GM23338 (cell line): Measurements from ENCODE around the gene LBHD1. TPM values are rescaled to one million over a fixed set of nuclear protein-coding genes. Genes with fewer than 3 reads are reported as not detected.
A peak's percentile ranks its signal among the peaks of the same experiment; 100 is the strongest.

Source experiments
- ATAC-seq: fragments of 200-7000 bp; cut with Tn5 transposase; 3 replicates; pipeline ENCODE4 v1.9.1; 2020
- DNase-seq: peaks from one replicate; pipeline ENCODE4 v3.0.0-alpha.2; 2015; ENCODE audit warnings: low spot score
- H2AFZ ChIP-seq: fragments of 200-600 bp; sonication (generic); 2 replicates; pipeline ENCODE4 v1.8.0; 2016; ENCODE audit warnings: antibody characterized with exemption, mild to moderate bottlenecking, moderate library complexity
- H3F3A ChIP-seq: fragments of 200-600 bp; sonication (generic); replicated peaks from 2 replicates; pipeline ENCODE4 v1.8.0; 2017; ENCODE audit warnings: antibody characterized with exemption, mixed run types, low read depth
- H3K27ac ChIP-seq: fragments of 200-600 bp; sonication (generic); 2 replicates; pipeline ENCODE4 v1.6.1; 2016; ENCODE audit warnings: low read depth
- H3K27me3 ChIP-seq: fragments of 200-600 bp; sonication (generic); 2 replicates; pipeline ENCODE4 v1.8.0; 2016; ENCODE audit warnings: mild to moderate bottlenecking, mixed run types, moderate library complexity; ENCODE audit not compliant: insufficient read depth
- H3K36me3 ChIP-seq: fragments of 200-600 bp; sonication (generic); 2 replicates; pipeline ENCODE4 v1.8.0; 2016; ENCODE audit warnings: mild to moderate bottlenecking; ENCODE audit not compliant: insufficient read depth
- H3K4me1 ChIP-seq: fragments of 200-600 bp; sonication (generic); 2 replicates; pipeline ENCODE4 v1.8.0; 2016; ENCODE audit warnings: mild to moderate bottlenecking, moderate library complexity; ENCODE audit not compliant: insufficient read depth
- H3K4me2 ChIP-seq: fragments of 200-600 bp; sonication (generic); 2 replicates; pipeline ENCODE4 v1.7.1; 2017; ENCODE audit warnings: mixed run types
- H3K4me3 ChIP-seq: fragments of 200-600 bp; sonication (generic); 2 replicates; pipeline ENCODE4 v1.6.1; 2016; ENCODE audit warnings: mixed run types
- H3K79me2 ChIP-seq: fragments of 200-600 bp; sonication (generic); replicated peaks from 2 replicates; pipeline ENCODE4 v1.8.0; 2017; ENCODE audit warnings: mild to moderate bottlenecking; ENCODE audit not compliant: insufficient read depth
- H3K9me2 ChIP-seq: fragments of 200-600 bp; sonication (generic); 2 replicates; pipeline ENCODE4 v1.8.0; 2017; ENCODE audit not compliant: insufficient read depth
- H4K20me1 ChIP-seq: fragments of 200-600 bp; sonication (generic); replicated peaks from 2 replicates; pipeline ENCODE4 v1.8.0; 2017; ENCODE audit warnings: mild to moderate bottlenecking; ENCODE audit not compliant: insufficient read depth
- H3K27ac Mint-ChIP-seq: 2 replicates; pipeline ENCODE4 v1.8.0; 2020; ENCODE audit warnings: inconsistent platforms, mild to moderate bottlenecking, moderate library complexity, mixed read lengths
- H3K27me3 Mint-ChIP-seq: 3 replicates; pipeline ENCODE4 v1.8.0; 2022; ENCODE audit warnings: low read depth, mild to moderate bottlenecking, moderate library complexity, mixed read lengths, inconsistent platforms; ENCODE audit not compliant: insufficient read depth, poor library complexity
- H3K36me3 Mint-ChIP-seq: 3 replicates; pipeline ENCODE4 v1.8.0; 2021; ENCODE audit warnings: low read depth, mild to moderate bottlenecking, inconsistent platforms, moderate library complexity, mixed read lengths
- H3K4me1 Mint-ChIP-seq: 3 replicates; pipeline ENCODE4 v1.8.0; 2020; ENCODE audit warnings: mild to moderate bottlenecking, inconsistent platforms, mixed read lengths
- H3K4me3 Mint-ChIP-seq: 3 replicates; pipeline ENCODE4 v1.8.0; 2021; ENCODE audit warnings: moderate library complexity, mild to moderate bottlenecking, inconsistent platforms, mixed read lengths
- H3K9me3 Mint-ChIP-seq: 3 replicates; pipeline ENCODE4 v1.8.0; 2020; ENCODE audit warnings: moderate library complexity, mild to moderate bottlenecking, inconsistent platforms, mixed read lengths
- JUNB ChIP-seq: IDR thresholded peaks from one replicate; pipeline ENCODE4 v1.6.1; 2016; ENCODE audit warnings: antibody characterized with exemption; ENCODE audit not compliant: unreplicated experiment
- NANOG ChIP-seq: IDR thresholded peaks from 2 replicates; pipeline ENCODE4 v1.6.1; 2016; ENCODE audit warnings: antibody characterized with exemption, borderline replicate concordance
- REST ChIP-seq: IDR thresholded peaks from one replicate; pipeline ENCODE4 v1.6.1; 2018; ENCODE audit warnings: antibody characterized with exemption; ENCODE audit not compliant: unreplicated experiment
- polyA plus RNA-seq: library from polyadenylated mRNA; unstranded; fragments of >200 nt; fragmentation: Nextera tagmentation; extraction: Ambion mirVana; gene quantifications from 2 replicates; pipeline ENCODE4 v1.2.1, GENCODE V29; 2016
- total RNA-seq: library from RNA; depleted of rRNA; stranded (reverse); fragments of >200 nt; shearing (Covaris generic); gene quantifications from 2 replicates; pipeline ENCODE4 v1.2.3, GENCODE V29; 2014
- TF ChIP-seq, protein P1 (sequence below): fragments of 250-450 bp; sonication (Bioruptor Pico); IDR thresholded peaks from 2 replicates; pipeline ENCODE4 v1.5.0; 2020; ENCODE audit warnings: mild to moderate bottlenecking, moderate library complexity
- TF ChIP-seq, protein P2 (sequence below): IDR thresholded peaks from 2 replicates; pipeline ENCODE4 v1.6.1; 2016; ENCODE audit warnings: antibody characterized with exemption

The LBHD1 gene
- total and polyA plus RNA-seq, 2 experiments from 2014 or later, result 2.8 to 2.9 TPM

- no peak overlapping the region for H3K4me3 ChIP-seq
- TF ChIP-seq JUNB, result no peak
- TF ChIP-seq, protein P1, sequence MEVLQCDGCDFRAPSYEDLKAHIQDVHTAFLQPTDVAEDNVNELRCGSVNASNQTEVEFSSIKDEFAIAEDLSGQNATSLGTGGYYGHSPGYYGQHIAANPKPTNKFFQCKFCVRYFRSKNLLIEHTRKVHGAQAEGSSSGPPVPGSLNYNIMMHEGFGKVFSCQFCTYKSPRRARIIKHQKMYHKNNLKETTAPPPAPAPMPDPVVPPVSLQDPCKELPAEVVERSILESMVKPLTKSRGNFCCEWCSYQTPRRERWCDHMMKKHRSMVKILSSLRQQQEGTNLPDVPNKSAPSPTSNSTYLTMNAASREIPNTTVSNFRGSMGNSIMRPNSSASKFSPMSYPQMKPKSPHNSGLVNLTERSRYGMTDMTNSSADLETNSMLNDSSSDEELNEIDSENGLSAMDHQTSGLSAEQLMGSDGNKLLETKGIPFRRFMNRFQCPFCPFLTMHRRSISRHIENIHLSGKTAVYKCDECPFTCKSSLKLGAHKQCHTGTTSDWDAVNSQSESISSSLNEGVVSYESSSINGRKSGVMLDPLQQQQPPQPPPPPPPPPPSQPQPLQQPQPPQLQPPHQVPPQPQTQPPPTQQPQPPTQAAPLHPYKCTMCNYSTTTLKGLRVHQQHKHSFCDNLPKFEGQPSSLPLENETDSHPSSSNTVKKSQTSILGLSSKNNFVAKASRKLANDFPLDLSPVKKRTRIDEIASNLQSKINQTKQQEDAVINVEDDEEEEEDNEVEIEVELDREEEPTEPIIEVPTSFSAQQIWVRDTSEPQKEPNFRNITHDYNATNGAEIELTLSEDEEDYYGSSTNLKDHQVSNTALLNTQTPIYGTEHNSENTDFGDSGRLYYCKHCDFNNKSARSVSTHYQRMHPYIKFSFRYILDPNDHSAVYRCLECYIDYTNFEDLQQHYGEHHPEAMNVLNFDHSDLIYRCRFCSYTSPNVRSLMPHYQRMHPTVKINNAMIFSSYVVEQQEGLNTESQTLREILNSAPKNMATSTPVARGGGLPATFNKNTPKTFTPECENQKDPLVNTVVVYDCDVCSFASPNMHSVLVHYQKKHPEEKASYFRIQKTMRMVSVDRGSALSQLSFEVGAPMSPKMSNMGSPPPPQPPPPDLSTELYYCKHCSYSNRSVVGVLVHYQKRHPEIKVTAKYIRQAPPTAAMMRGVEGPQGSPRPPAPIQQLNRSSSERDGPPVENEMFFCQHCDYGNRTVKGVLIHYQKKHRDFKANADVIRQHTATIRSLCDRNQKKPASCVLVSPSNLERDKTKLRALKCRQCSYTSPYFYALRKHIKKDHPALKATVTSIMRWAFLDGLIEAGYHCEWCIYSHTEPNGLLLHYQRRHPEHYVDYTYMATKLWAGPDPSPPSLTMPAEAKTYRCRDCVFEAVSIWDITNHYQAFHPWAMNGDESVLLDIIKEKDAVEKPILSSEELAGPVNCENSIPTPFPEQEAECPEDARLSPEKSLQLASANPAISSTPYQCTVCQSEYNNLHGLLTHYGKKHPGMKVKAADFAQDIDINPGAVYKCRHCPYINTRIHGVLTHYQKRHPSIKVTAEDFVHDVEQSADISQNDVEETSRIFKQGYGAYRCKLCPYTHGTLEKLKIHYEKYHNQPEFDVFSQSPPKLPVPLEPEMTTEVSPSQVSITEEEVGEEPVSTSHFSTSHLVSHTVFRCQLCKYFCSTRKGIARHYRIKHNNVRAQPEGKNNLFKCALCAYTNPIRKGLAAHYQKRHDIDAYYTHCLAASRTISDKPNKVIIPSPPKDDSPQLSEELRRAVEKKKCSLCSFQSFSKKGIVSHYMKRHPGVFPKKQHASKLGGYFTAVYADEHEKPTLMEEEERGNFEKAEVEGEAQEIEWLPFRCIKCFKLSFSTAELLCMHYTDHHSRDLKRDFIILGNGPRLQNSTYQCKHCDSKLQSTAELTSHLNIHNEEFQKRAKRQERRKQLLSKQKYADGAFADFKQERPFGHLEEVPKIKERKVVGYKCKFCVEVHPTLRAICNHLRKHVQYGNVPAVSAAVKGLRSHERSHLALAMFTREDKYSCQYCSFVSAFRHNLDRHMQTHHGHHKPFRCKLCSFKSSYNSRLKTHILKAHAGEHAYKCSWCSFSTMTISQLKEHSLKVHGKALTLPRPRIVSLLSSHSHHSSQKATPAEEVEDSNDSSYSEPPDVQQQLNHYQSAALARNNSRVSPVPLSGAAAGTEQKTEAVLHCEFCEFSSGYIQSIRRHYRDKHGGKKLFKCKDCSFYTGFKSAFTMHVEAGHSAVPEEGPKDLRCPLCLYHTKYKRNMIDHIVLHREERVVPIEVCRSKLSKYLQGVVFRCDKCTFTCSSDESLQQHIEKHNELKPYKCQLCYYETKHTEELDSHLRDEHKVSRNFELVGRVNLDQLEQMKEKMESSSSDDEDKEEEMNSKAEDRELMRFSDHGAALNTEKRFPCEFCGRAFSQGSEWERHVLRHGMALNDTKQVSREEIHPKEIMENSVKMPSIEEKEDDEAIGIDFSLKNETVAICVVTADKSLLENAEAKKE (CRISPR knock-in tag), result no peak
- no peak for TF ChIP-seq REST
- TF ChIP-seq, protein P2, sequence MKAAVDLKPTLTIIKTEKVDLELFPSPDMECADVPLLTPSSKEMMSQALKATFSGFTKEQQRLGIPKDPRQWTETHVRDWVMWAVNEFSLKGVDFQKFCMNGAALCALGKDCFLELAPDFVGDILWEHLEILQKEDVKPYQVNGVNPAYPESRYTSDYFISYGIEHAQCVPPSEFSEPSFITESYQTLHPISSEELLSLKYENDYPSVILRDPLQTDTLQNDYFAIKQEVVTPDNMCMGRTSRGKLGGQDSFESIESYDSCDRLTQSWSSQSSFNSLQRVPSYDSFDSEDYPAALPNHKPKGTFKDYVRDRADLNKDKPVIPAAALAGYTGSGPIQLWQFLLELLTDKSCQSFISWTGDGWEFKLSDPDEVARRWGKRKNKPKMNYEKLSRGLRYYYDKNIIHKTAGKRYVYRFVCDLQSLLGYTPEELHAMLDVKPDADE, result no peak
- no peak for TF ChIP-seq NANOG
Observed at GRCh38 chr11:62712861-62713260, 40.8 kb upstream of the LBHD1 start.

More at GRCh38 chr11:62712861-62713260, 40.8 kb upstream of the LBHD1 start:
- peaks cover 12% of the 10 kb centered on the region for H4K20me1 ChIP-seq
- H3K9me2 ChIP-seq, result no peaks in the 10 kb centered on the region
- peaks cover 24% of the 10 kb centered on the region for H3K4me1 ChIP-seq
- H3K9me3 Mint-ChIP-seq, result no peaks in the 10 kb centered on the region
- peaks cover 76% of the 10 kb centered on the region for H3K36me3 Mint-ChIP-seq
- peaks cover 16% of the 10 kb centered on the region for H3K79me2 ChIP-seq
- peak overlapping the region; percentile 70; the same call in 1 of the 2 replicates for H3K27ac ChIP-seq
- no peak overlapping the region for H3K4me2 ChIP-seq
- no peaks in the 10 kb centered on the region for H3K27me3 ChIP-seq
- H3K4me1 Mint-ChIP-seq, result peaks cover 64% of the 10 kb centered on the region
- DNase-seq, result no peak
- H3K27me3 Mint-ChIP-seq, result peaks cover 15% of the 10 kb centered on the region
- no peak for ATAC-seq
- H3K4me3 Mint-ChIP-seq, result no peak overlapping the region
- peak overlapping the region; percentile 90 for H3K27ac Mint-ChIP-seq
- H3F3A ChIP-seq, result peaks cover 64% of the 10 kb centered on the region
- H2AFZ ChIP-seq, result no peak overlapping the region
- peaks cover 61% of the 10 kb centered on the region for H3K36me3 ChIP-seq
